Smooth muscle cell (in vitro differentiated cells): ENCODE measurements around the gene BIRC5. TPM values are rescaled to one million over a fixed set of nuclear protein-coding genes. Genes with fewer than 3 reads are reported as not detected.
A peak's percentile ranks its signal among the peaks of the same experiment; 100 is the strongest.

Experiments
- DNase-seq: peaks from one replicate; lab custom pipeline; 2025; ENCODE audit not compliant: unreplicated experiment; lab: John Stamatoyannopoulos, UW
- H2AFZ ChIP-seq: fragments of 200-600 bp; sonication (generic); 2 replicates; pipeline ENCODE4 v1.6.0; 2016; ENCODE audit warnings: antibody characterized with exemption, low read depth, mild to moderate bottlenecking
- H3F3A ChIP-seq: fragments of 200-600 bp; sonication (generic); 2 replicates; pipeline ENCODE4 v1.6.0; 2017; ENCODE audit warnings: antibody characterized with exemption, low read depth
- H3K27ac ChIP-seq: fragments of 200-600 bp; sonication (generic); 2 replicates; pipeline ENCODE4 v1.5.1; 2016; ENCODE audit warnings: low read depth, mild to moderate bottlenecking
- H3K27me3 ChIP-seq: fragments of 200-600 bp; sonication (generic); 2 replicates; pipeline ENCODE4 v1.6.1; 2016; ENCODE audit warnings: low read depth, mild to moderate bottlenecking
- H3K36me3 ChIP-seq: fragments of 200-600 bp; sonication (generic); 2 replicates; pipeline ENCODE4 v1.5.1; 2016; ENCODE audit warnings: low read depth
- H3K4me1 ChIP-seq: fragments of 200-600 bp; sonication (generic); 2 replicates; pipeline ENCODE4 v1.5.1; 2016; ENCODE audit warnings: low read depth
- H3K4me2 ChIP-seq: fragments of 200-600 bp; sonication (generic); 2 replicates; pipeline ENCODE4 v1.6.0; 2016; ENCODE audit warnings: mild to moderate bottlenecking
- H3K4me3 ChIP-seq: fragments of 200-600 bp; sonication (generic); 2 replicates; pipeline ENCODE4 v1.5.1; 2016; ENCODE audit warnings: mild to moderate bottlenecking
- H3K79me2 ChIP-seq: fragments of 200-600 bp; sonication (generic); 2 replicates; pipeline ENCODE4 v1.6.0; 2016; ENCODE audit warnings: low read depth, mild to moderate bottlenecking
- H3K9ac ChIP-seq: fragments of 200-600 bp; sonication (generic); 2 replicates; pipeline ENCODE4 v1.6.0; 2016; ENCODE audit warnings: low read depth
- H3K9me3 ChIP-seq: fragments of 200-600 bp; sonication (generic); replicated peaks from 2 replicates; pipeline ENCODE4 v1.5.1; 2016; ENCODE audit warnings: low read depth
- H4K20me1 ChIP-seq: fragments of 200-600 bp; sonication (generic); 2 replicates; pipeline ENCODE4 v1.6.0; 2016; ENCODE audit warnings: low read depth
- CTCF ChIP-seq: fragments of 200-600 bp; sonication (generic); IDR thresholded peaks from 2 replicates; pipeline ENCODE4 v1.5.1; 2017; ENCODE audit warnings: borderline replicate concordance, mild to moderate bottlenecking, antibody characterized with exemption; ENCODE audit not compliant: insufficient read depth, poor library complexity, severe bottlenecking
- WGBS: methylation state at CpG from one replicate; pipeline ENCODE4 v1.1.7; 2016; ENCODE audit warnings: low lambda C conversion rate; 5-methylcytosine and 5-hydroxymethylcytosine counted together
- polyA plus RNA-seq: library from polyadenylated mRNA; unstranded; fragments of >200 nt; fragmentation: Nextera tagmentation; extraction: Ambion mirVana; gene quantifications from 2 replicates; pipeline ENCODE4 v1.2.1, GENCODE V29; 2016
- total RNA-seq: library from RNA; depleted of rRNA; stranded (reverse); fragments of >200 nt; gene quantifications from 2 replicates; pipeline ENCODE4 v1.2.3, GENCODE V29; 2014

Gene BIRC5
- total RNA-seq (7.7 and 15.3 TPM in 2 replicates), polyA plus RNA-seq (11.9 and 15.6 TPM in 2 replicates)

GRCh38 chr17:78214016-78214705 is at the start of gene BIRC5:
TSS of gene BIRC5 (plus strand) at chr17:78214253. CDS start at chr17:78214317, 64 bp downstream.
- H3K36me3 ChIP-seq, result no peaks in the 10 kb centered on the region
- H3K9me3 ChIP-seq, result no peaks in the 10 kb centered on the region
- H3K27ac ChIP-seq, result no peak within 1 kb of the TSS
- no peaks in the 10 kb centered on the region for H3F3A ChIP-seq
- peak within 1 kb of the TSS; percentile 66 for H3K9ac ChIP-seq
- 2% methylated on average over 56 of the region's 60 CpGs for WGBS
- no peaks in the 10 kb centered on the region for H4K20me1 ChIP-seq
- peak within 1 kb of the TSS; percentile 88 for H2AFZ ChIP-seq
- no peak for TF ChIP-seq CTCF
- peaks cover 25% of the 10 kb centered on the region for H3K79me2 ChIP-seq
- H3K4me3 ChIP-seq, result peak within 1 kb of the TSS; percentile 82
- H3K4me2 ChIP-seq, result peak within 1 kb of the TSS; percentile 96
- DNase-seq, result peak; percentile 32
- H3K27me3 ChIP-seq, result no peaks in the 10 kb centered on the region
- peaks cover 7% of the 10 kb centered on the region for H3K4me1 ChIP-seq

- H4K20me1 ChIP-seq, result peaks cover 10% of the 10 kb centered on the region
- H3K9me3 ChIP-seq, result no peaks in the 10 kb centered on the region
- H3K27me3 ChIP-seq, result no peaks in the 10 kb centered on the region
- H3K4me2 ChIP-seq, result no peak overlapping the region
- TF ChIP-seq CTCF, result no peak
- DNase-seq, result no peak
- no peaks in the 10 kb centered on the region for H3F3A ChIP-seq
- no peak overlapping the region for H3K27ac ChIP-seq
- no peak overlapping the region for H2AFZ ChIP-seq
- H3K79me2 ChIP-seq, result no peaks in the 10 kb centered on the region
- no peaks in the 10 kb centered on the region for H3K4me1 ChIP-seq
- H3K36me3 ChIP-seq, result no peaks in the 10 kb centered on the region
- 95% methylated on average over 16 of the region's 16 CpGs for WGBS
- no peak overlapping the region for H3K9ac ChIP-seq
- H3K4me3 ChIP-seq, result no peak overlapping the region
These were observed 49.1 kb upstream of the BIRC5 start for GRCh38 chr17:78164748-78165607.

- Histone ChIP-seq H2AFZ (no peak overlapping the region), H4K20me1 (peaks cover 18% of the 10 kb centered on the region), H3K27me3 (no peaks in the 10 kb centered on the region), H3K4me1 (no peaks in the 10 kb centered on the region), H3K79me2 (no peaks in the 10 kb centered on the region), H3K4me2 (no peak overlapping the region), H3F3A (no peaks in the 10 kb centered on the region), H3K36me3 (no peaks in the 10 kb centered on the region), H3K9me3 (no peaks in the 10 kb centered on the region), H3K27ac (no peak overlapping the region), H3K9ac (no peak overlapping the region), H3K4me3 (no peak overlapping the region)
- DNase-seq, result no peak
- 74% methylated on average over 5 of the region's 6 CpGs for WGBS
- no peak for TF ChIP-seq CTCF
These were observed 47.6 kb upstream of the BIRC5 start for GRCh38 chr17:78166416-78166815.
